Measurements from ENCODE around the gene UBL4A. TPM values are rescaled to one million over a fixed set of nuclear protein-coding genes. Genes with fewer than 3 reads are reported as not detected.

UBL4A gene
- total and polyA plus RNA-seq, 5 donors from 2014 or later = 12.5 to 59.5 (median 55.0) TPM

Other genes starting within 250 kb of the UBL4A start
- gene OPN1MW3, start 229.0 kb downstream of the UBL4A start, total RNA-seq = not detected
- not detected for gene OPN1MW3, start 229.0 kb downstream of the UBL4A start, polyA plus RNA-seq
- not detected for gene TEX28, start 191.5 kb downstream of the UBL4A start, total RNA-seq
- not detected for gene TEX28, start 191.5 kb downstream of the UBL4A start, polyA plus RNA-seq
- gene TKTL1, start 190.8 kb downstream of the UBL4A start, total RNA-seq = 8.1 TPM
- gene TKTL1, start 190.8 kb downstream of the UBL4A start, polyA plus RNA-seq = 10 to 100 TPM; 21.0 to 34.3 (median 25.4) TPM
- gene FLNA, start 112.0 kb downstream of the UBL4A start, total RNA-seq = 1,918 TPM
- gene FLNA, start 112.0 kb downstream of the UBL4A start, polyA plus RNA-seq = 100 to 1,000 TPM; 219 to 283 (median 250) TPM
- gene EMD, start 107.3 kb downstream of the UBL4A start, total RNA-seq = 133 TPM
- gene EMD, start 107.3 kb downstream of the UBL4A start, polyA plus RNA-seq = 10 to 100 TPM; 31.8 to 44.0 (median 34.6) TPM
- gene RPL10, start 88.2 kb downstream of the UBL4A start, total RNA-seq = 4,192 TPM
- 1,000 to 10,000 TPM; 3,877 to 6,073 (median 4,905) TPM for gene RPL10, start 88.2 kb downstream of the UBL4A start, polyA plus RNA-seq
- gene DNASE1L1, start 77.4 kb downstream of the UBL4A start, total RNA-seq = 29.7 TPM
- gene DNASE1L1, start 77.4 kb downstream of the UBL4A start, polyA plus RNA-seq = 10 to 100 TPM; 12.2 to 23.1 (median 19.1) TPM
- gene TAFAZZIN, start 75.1 kb downstream of the UBL4A start, total RNA-seq = 84.2 TPM
- gene TAFAZZIN, start 75.1 kb downstream of the UBL4A start, polyA plus RNA-seq = 10 to 100 TPM; 28.4 to 37.7 (median 34.3) TPM
- gene ATP6AP1, start 57.9 kb downstream of the UBL4A start, total RNA-seq = 44.9 TPM
- 100 to 1,000 TPM; 100 to 125 (median 112) TPM for gene ATP6AP1, start 57.9 kb downstream of the UBL4A start, polyA plus RNA-seq
- 169 TPM for gene GDI1, start 49.5 kb downstream of the UBL4A start, total RNA-seq
- 10 to 100 TPM; 33.7 to 46.3 (median 41.9) TPM for gene GDI1, start 49.5 kb downstream of the UBL4A start, polyA plus RNA-seq
- gene FAM50A, start 42.5 kb downstream of the UBL4A start, total RNA-seq = 55.1 TPM
- 10 to 100 TPM; 33.7 to 52.5 (median 38.6) TPM for gene FAM50A, start 42.5 kb downstream of the UBL4A start, polyA plus RNA-seq
- gene PLXNA3, start 28.3 kb downstream of the UBL4A start, total RNA-seq = 64.6 TPM
- 1 to 10 TPM in 1 of 4 donors, under 1 TPM in 3; 0.32 to 1.8 (median 0.34) TPM for gene PLXNA3, start 28.3 kb downstream of the UBL4A start, polyA plus RNA-seq
- 8.9 TPM for gene LAGE3, start 7.3 kb downstream of the UBL4A start, total RNA-seq
- gene LAGE3, start 7.3 kb downstream of the UBL4A start, polyA plus RNA-seq = 10 to 100 TPM; 39.5 to 47.9 (median 43.3) TPM
- 18.4 TPM for gene SLC10A3, start 4.0 kb upstream of the UBL4A start, total RNA-seq
- 10 to 100 TPM; 32.8 to 40.2 (median 36.7) TPM for gene SLC10A3, start 4.0 kb upstream of the UBL4A start, polyA plus RNA-seq
- gene FAM3A, start 29.6 kb upstream of the UBL4A start, total RNA-seq = 28.2 TPM
- gene FAM3A, start 29.6 kb upstream of the UBL4A start, polyA plus RNA-seq = 10 to 100 TPM; 13.4 to 21.5 (median 19.0) TPM
- 36.5 TPM for gene G6PD, start 60.2 kb upstream of the UBL4A start, total RNA-seq
- gene G6PD, start 60.2 kb upstream of the UBL4A start, polyA plus RNA-seq = 1 to 10 TPM; 2.3 to 5.2 (median 4.2) TPM
- 48.0 TPM for gene IKBKG, start 61.0 kb upstream of the UBL4A start, total RNA-seq
- 10 to 100 TPM; 27.9 to 39.6 (median 33.5) TPM for gene IKBKG, start 61.0 kb upstream of the UBL4A start, polyA plus RNA-seq
- gene CTAG1A, start 98.5 kb upstream of the UBL4A start, total RNA-seq = not detected
- not detected for gene CTAG1A, start 98.5 kb upstream of the UBL4A start, polyA plus RNA-seq
- gene CTAG1B, start 132.7 kb upstream of the UBL4A start, total RNA-seq = not detected
- gene CTAG1B, start 132.7 kb upstream of the UBL4A start, polyA plus RNA-seq = not detected
- not detected for gene CTAG2, start 167.0 kb upstream of the UBL4A start, total RNA-seq
- not detected for gene CTAG2, start 167.0 kb upstream of the UBL4A start, polyA plus RNA-seq